NCI-H1930 (cell line): ENCODE measurements around the gene VPS37C.

Experiments used
- DNase-seq, 2 experiments: peaks; one replicate each; lab custom pipeline; 2025; lab: John Stamatoyannopoulos, UW

Gene VPS37C

DNA sequence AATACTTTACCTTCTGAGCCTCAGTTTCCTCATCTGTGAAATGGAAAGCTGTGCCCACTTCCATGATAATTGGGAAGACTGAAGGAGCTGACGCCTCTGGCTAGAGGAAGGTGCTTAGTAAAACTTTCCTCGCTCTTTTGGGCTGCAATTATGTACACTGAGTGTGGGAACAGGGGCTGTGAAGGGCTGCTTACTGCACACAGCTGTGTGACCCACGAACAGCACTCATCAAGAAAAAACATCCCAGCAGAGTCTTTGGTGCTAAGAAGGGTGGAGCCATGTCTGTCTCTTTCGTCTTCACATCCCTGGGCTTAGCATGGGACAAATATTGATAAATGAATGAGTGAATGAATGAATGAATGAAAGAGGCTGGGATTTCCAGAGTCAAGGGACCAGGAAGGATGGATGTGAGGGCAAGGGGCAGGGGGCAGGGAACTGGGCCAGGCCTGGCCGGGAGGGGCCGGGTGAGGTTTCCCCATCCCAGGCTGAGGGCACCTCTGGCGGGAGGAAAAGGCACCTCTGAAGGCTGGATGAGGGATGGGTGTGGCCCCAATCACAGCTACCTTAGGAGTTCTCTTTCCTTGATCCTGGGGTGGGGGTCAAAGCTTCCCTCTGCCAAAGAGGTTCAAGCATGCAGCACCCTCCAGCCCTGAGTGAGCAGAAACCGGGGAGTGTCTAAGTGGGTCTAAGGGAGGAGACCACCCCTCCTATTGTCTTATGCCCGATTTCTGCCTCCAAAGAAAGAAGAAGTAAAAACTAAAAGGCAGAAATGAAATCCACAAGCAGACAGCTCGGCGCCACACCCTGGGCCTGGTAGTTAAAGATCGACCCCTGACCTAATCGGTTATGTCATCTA, 68.1 kb downstream of the VPS37C start:
- no peak for DNase-seq

DNA sequence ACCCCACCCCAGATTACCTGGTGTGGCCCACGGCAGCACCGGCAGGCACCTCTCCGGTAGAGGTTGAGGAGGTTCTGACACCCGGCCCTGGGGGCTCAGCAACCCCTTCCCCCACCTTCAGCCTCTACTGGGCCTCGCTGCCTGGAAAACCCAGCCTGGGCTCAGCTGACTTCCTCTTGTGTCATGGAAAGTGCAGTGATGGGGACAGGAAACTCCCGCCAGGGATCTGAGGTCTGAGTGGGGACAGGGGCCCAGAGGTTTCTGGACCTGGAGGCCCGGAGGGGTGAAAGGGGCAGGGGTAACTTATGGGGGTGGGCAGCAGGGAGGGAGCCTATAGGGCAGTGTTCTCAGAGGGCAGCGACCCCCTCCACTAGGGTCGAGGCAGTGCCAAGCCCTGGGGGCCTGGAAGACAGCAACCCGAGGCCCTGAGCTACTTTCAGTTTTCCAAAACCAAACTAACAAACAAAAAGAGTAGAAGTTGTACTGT, 68.9 kb downstream of the VPS37C start:
- no peak for DNase-seq

DNA sequence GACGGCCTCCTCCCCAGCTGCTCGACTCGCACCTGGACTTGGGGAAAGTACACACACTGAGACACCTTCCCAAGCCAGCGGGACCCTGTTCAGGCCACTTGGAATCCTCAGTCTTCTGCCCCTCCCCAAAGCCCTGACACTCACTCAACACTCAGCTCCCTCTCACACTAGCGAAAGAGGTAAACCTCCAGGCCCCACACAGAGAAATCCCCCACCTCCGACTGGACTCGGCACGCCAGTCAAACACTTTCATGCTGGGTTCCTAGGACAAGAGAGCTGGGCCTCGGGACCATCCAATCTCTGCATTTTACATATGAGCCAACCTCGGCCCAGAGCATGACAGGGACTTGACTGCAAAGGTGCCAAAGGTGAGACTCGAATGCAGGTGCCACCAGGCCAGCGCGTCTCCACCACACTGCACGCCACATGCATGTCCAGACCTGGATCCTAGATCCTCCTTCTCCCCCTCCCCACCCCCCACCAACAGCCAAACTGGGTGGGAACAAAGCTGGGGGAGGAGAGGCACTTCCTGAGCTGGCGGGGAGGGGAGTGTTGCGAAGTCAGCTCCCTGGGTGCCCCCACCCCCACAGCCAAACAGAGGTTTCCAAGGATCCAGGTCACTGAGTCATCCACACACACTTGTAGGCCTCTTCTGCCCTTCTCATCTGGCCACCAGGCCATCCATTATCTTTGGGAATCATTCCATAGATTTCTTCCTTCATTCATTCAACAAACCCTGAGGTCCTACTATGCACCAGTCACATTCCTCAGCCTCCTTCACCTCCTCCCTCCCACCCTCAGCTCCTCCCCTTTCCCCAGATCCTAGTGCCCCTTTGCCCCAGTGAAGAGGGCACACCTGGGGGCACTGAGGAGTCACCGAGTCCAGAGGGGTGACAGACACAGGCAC, 69.6 kb downstream of the VPS37C start:
- DNase-seq = no peak

DNA sequence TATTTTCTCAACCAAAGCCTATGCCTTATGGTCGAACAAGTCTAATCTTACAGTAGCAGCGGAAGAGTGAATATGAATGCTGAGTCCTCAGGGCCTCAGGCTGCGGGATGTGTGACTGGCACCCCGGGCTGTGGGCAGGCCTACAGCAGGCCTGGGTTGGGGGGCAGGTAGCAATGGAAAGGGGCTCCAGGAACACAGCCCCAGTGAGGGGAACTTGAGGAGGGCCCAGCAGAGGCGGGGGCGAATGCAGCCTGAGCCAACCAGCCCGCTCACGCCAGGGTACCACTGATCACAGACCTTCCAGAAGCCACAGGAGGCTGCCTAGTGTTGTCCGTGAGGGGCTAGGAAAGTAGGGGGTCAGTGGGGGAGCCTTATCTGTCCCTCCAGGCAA, 70.2 kb downstream of the VPS37C start:
- no peak for DNase-seq

DNA sequence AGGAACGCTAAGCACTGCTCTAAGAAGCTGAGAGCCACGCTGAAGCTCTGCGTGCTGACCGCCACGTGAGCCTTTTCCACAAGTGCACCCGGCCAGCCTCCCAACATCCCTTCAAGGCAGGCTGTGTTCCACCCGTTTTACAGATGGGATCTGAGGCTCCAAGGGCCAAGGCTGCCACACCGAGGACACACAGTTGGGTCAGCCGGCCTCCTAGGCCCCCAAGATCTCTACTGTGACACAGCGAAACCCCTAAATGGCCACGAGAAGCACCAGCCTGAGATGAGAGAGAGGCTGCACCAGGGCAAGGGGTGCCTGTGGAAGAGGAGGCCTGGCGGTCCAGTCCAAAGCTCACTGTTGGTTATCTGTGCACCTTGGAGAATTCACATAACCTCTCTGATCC, 70.7 kb downstream of the VPS37C start:
- no peak for DNase-seq

DNA sequence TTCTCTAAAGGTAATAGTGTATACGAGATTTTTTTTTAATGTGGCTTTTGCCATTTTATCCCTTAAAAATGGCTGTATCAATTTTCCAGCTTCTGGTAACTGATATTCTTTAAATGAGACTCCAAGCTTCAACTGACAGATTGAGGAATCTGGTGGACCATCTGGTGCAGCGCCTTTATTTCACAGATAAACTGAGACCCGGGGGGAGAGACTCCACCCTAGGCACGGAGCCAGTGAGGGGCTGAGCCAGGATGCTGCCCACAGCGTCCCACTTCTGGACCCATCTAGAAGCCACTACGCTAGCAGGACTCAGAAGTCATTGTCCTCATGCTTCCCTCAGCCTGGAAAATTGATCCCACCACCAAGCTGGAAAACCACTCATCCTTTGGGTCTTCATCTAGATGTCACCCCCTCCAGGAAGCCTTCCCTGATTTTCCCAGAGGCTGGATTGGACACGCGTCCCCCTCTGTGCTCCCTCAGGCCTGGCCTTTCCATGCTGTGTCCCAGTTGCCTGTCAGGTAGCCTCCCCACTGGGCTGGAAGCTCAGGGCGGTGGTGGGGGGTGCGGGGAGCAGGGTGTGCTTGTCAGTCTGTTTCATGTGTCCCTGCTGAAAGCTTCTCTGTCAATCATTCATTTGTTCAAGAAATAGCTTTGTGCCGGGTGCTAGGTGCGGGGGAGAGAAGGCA, 71.3 kb downstream of the VPS37C start:
- DNase-seq = no peak

DNA sequence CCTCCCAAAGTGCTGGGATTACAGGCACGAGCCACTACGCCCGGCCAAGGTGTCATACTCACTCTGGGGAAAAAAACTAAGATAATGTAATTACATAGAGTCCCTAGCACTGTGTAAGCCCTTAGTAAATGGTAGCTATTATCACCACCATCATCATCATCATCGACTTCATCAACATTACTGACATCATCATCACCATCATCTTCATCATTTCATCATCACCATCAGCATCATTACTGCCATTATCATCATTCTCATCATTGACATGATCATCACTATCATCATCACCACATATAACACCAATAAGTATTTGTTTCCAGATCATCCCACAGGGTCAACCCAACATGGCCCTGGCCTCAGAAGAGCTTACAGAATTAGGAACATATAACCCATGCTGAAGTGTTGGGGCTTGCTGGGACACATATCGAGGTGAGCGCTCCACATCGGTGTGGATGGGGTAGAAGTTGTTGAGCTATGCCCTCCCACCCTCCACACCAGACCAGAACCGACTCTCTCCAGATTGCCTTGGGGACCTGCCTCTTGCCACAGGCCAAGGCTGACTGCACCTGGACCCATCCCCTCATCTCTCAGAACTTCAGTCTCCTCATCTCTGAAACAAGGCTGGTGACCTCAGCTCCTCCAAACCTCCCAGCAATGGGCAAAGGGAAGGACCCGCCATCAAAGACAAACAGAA, 73.7 kb downstream of the VPS37C start:
- DNase-seq = no peak

DNA sequence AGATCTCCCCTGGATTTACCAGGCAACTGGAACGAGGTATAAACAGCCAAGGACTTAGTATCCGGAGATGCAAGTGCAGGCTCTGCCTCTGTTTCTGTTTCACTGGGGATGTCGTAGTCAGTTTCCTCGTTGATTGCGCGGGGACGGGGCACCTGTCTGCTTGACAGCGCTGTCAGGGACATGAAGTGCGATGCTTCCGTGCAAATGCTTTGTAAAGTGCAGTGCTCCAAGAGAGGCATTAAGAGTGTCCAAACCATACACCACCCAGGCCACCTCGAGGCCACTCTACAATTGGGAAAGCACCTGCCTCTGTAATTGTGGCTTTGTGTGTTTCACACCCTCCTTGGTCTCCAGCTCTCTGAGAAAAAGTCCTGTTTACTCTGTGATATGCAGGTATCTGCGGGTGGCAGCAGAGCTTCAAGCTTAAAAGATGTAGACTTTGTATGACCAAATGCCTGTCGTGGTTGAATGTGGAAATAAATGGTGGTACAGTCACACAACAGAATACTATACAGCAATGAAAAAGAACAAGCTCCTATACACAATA, 77.6 kb downstream of the VPS37C start:
- no peak for DNase-seq

DNA sequence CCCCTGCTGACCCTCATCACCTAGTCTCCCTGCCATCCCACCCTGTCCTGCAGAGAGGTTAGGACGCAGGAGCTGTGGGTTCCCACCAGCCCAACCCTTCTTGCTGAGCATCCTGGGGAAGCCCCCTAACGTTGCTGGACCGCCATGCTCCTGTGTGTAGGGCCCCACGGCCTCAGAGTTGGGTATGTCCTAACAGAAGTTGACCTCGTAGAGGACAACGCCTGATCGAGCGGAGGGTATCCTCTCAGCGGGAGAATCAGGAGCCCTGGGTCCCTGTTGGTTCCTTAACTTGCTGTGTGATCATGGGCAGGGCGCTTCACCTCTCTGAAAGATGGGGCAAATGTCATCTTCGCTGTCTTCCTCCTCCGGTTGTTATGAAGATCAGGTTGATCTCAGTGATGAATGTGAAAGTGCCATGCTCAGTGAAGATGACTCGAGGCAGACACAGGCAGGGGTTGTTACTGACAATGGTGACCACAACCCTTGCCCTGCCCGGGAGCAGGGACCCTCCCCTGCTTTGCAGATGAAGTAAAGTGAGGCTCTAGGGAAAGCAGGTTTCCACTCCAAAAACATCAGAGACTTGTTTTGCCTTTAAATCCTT, 78.2 kb downstream of the VPS37C start:
- no peak for DNase-seq

DNA sequence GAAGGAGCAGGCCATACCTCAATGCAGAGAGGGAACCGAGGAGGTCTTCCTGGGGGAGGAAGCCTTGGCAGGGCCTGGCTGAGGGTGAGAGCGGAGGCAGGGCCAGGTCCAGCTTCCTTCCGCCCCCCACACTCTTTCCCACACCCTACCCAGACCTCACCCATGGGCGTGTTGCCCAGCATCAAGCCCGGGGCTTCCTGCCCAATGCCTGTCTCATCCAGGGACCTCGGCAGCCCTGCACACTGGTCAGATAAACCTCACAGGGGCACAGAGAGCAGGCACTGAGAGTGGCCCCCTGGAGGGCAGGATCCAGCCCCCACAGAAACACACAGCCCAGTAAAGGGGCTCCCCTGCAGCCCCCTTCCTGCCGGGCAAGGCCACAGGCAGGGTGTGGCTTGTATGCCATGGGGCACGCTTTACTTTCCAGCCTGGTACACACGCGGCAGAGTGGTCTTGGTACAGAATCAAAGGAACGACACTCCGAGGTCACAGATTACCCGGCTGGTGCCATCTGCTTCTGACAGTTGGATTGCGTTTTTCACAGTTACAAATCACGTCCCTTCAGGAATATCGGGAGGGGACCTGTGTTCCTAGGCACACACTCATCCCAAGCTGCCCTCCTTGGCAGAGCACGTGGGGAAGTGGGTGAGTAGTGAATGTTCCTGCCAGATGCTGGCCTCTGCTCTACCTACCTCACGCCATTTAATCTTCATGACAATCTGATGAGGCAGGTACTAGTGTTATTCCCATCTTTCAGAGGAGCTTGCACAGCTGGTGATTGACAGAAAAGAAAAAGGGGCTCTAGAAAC, 79.0 kb downstream of the VPS37C start:
- DNase-seq = no peak

DNA sequence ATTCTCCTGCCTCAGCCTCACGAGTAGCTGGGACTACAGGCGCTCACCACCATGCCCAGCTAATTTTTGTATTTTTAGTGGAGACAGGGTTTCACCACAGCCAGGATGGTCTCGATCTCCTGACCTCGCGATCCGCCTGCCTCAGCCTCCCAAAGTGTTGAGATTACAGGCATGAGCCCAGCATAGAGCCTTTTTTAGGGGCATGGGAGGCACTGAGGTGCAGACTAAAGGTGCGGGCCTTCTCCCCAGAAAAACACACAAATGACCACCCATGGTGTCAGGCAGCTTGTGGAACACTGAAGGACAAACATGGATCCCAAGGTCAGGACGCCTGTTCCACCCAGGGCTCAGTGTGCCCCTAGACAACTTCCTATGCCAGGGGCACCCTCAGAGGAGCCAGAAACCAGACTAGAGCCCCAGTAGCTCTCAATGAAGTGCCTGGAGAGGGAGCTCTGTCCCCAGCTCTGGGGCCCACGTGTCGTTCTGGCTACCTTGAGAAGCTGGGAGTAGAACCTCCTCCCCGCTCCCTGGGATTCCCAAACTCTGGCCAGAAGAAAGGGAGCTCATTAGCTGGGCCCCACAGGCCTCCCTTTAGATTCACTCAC, 80.1 kb downstream of the VPS37C start:
- no peak for DNase-seq

DNA sequence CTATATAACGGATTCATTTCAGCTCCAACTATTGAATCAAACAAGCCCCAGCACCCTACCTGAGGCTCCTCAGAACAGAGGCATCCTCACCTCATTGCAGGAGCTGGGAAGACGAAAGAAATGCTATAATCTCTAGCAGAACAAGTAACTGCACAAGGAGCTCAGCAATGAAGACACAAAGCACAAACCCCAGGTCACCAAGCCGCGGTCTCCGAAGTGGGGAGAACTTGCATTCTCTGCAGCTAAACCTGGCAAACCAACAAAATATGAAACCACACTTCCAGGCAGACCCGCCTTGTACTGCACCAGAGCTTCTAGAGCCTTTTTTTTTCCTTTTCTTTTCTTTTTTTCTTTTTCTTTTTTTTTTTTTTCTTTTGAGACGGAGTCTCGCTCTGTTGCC, 80.7 kb downstream of the VPS37C start:
- no peak for DNase-seq
